A172 (cell line): ENCODE results near the gene NCKAP5L. TPM values are rescaled to one million over a fixed set of nuclear protein-coding genes. Genes with fewer than 3 reads are reported as not detected.

Experiments used
- total RNA-seq: library from RNA; depleted of rRNA; stranded (reverse); fragments of >200 nt; shearing (Covaris generic); gene quantifications from 2 replicates; pipeline ENCODE4 v1.2.3, GENCODE V29; 2014; rRNA removed

Gene NCKAP5L
- total RNA-seq, 1 experiment from 2014 or later, result 12.1 TPM

Other genes with a start within 250 kb of the NCKAP5L start
- gene FAM186B, start 222.8 kb downstream of the NCKAP5L start, total RNA-seq, result 0.05 and 0.55 TPM in 2 replicates
- 9.1 and 13.9 TPM in 2 replicates for gene PRPF40B, start 204.9 kb downstream of the NCKAP5L start, total RNA-seq
- gene FMNL3, start 121.0 kb downstream of the NCKAP5L start, total RNA-seq, result 16.4 and 16.6 TPM in 2 replicates
- 242 and 305 TPM in 2 replicates for gene TMBIM6, start 86.9 kb downstream of the NCKAP5L start, total RNA-seq
- gene BCDIN3D, start 14.7 kb upstream of the NCKAP5L start, total RNA-seq, result 1.5 and 2.1 TPM in 2 replicates
- gene FAIM2, start 75.5 kb upstream of the NCKAP5L start, total RNA-seq, result not detected in 2 replicates
- not detected in 2 replicates for gene AQP2, start 122.3 kb upstream of the NCKAP5L start, total RNA-seq
- gene AQP5, start 133.5 kb upstream of the NCKAP5L start, total RNA-seq, result 0.07 TPM in 1 of 2 replicates, not detected in the other
- not detected in 2 replicates for gene AQP6, start 144.5 kb upstream of the NCKAP5L start, total RNA-seq
- 143 and 147 TPM in 2 replicates for gene RACGAP1, start 197.1 kb upstream of the NCKAP5L start, total RNA-seq
- gene ASIC1, start 229.2 kb upstream of the NCKAP5L start, total RNA-seq, result 1.6 and 3.3 TPM in 2 replicates